Activated CD8-positive, alpha-beta T cell treated with anti-CD3 and anti-CD28 coated beads for 36 hours (primary cell): ENCODE measurements around the gene SURF2. TPM values are rescaled to one million over a fixed set of nuclear protein-coding genes. Genes with fewer than 3 reads are reported as not detected.
A peak's percentile ranks its signal among the peaks of the same experiment; 100 is the strongest.

Source experiments
- ATAC-seq: fragments of 200-7000 bp; cut with Tn5 transposase; one replicate; pipeline ENCODE4 v1.10.0; 2021; ENCODE audit warnings: mild to moderate bottlenecking, moderate library complexity
- CTCF ChIA-PET: fragments of 350-600 bp; sonication (Branson Sonifier 250); formaldehyde crosslinking; loops from one replicate; lab custom pipeline; 2021; ENCODE audit warnings: antibody characterized with exemption; lab: Charles Lee
- POLR2A ChIA-PET: fragments of 350-600 bp; sonication (Branson Sonifier 250); formaldehyde crosslinking; loops from one replicate; lab custom pipeline; 2021; ENCODE audit warnings: antibody characterized with exemption; lab: Charles Lee
- DNase-seq: peaks from one replicate; pipeline ENCODE4 v3.0.0-alpha.2; 2020
- H3K27ac Mint-ChIP-seq: one replicate; pipeline ENCODE4 v1.8.0; 2021; ENCODE audit warnings: mild to moderate bottlenecking, mixed read lengths
- H3K27me3 Mint-ChIP-seq: one replicate; pipeline ENCODE4 v1.8.0; 2021; ENCODE audit warnings: mixed read lengths
- H3K36me3 Mint-ChIP-seq: one replicate; pipeline ENCODE4 v1.8.0; 2021; ENCODE audit warnings: low read depth, mixed read lengths
- H3K4me1 Mint-ChIP-seq: one replicate; pipeline ENCODE4 v1.8.0; 2021; ENCODE audit warnings: low read depth, mixed read lengths
- H3K4me3 Mint-ChIP-seq: one replicate; pipeline ENCODE4 v1.8.0; 2021; ENCODE audit warnings: mild to moderate bottlenecking, moderate library complexity, mixed read lengths
- H3K9me3 Mint-ChIP-seq: one replicate; pipeline ENCODE4 v1.8.0; 2021; ENCODE audit warnings: mixed read lengths
- CTCF ChIP-seq: fragments of 200-600 bp; IDR thresholded peaks from one replicate; pipeline ENCODE4 v1.8.0; 2022; ENCODE audit warnings: antibody characterized with exemption, mild to moderate bottlenecking
- intact Hi-C: fragments of 100-400 bp; cut with micrococcal nuclease; formaldehyde crosslinking; loops from one replicate; pipeline ENCODE4 v1.10.0; 2022
- total RNA-seq, 2 experiments: library from RNA; stranded (reverse); gene quantifications; one replicate each; pipeline ENCODE4 v1.2.3, GENCODE V29; 2021

Gene SURF2
- total RNA-seq, 2 experiments from 2014 or later = 14.6 to 21.5 TPM

- ATAC-seq (no peak), DNase-seq (no peak)
- H3K27me3 Mint-ChIP-seq = no peaks in the 10 kb centered on the region
- no peaks in the 10 kb centered on the region for H3K9me3 Mint-ChIP-seq
- CTCF ChIA-PET = interaction anchor here (0.6 kb wide), 1 partner anchor 156 kb away, joined by 3 read pairs; no protein-coding TSS in a partner anchor
- no peak overlapping the region for H3K4me3 Mint-ChIP-seq
- H3K4me1 Mint-ChIP-seq = peaks cover 42% of the 10 kb centered on the region
- peaks cover 66% of the 10 kb centered on the region for H3K36me3 Mint-ChIP-seq
- intact Hi-C loops = no loop called here
- POLR2A ChIA-PET = interaction anchor here (1.1 to 24.9 kb wide), 4 partner anchors 8 to 71 kb away, joined by 3 to 872 read pairs (median 4); partner anchors contain the start of genes MED22, RPL7A, SURF1 and SURF2
- TF ChIP-seq CTCF = no peak
- H3K27ac Mint-ChIP-seq = no peak overlapping the region
These were observed 10.8 kb upstream of the SURF2 start for GRCh38 chr9:133345596-133345995.

GRCh38 chr9:133346021-133346785 is 10.1 kb upstream of the SURF2 start:
- H3K27ac Mint-ChIP-seq = peak overlapping the region; percentile 90
- peaks cover 38% of the 10 kb centered on the region for H3K4me1 Mint-ChIP-seq
- ChIA-PET CTCF (interaction anchor here (0.6 to 1.0 kb wide), 3 partner anchors 11 to 324 kb away, joined by 3 to 4 read pairs (median 4); no protein-coding TSS in a partner anchor), POLR2A (interaction anchor here (0.6 to 24.9 kb wide), 6 partner anchors 8 to 71 kb away, joined by 3 to 872 read pairs (median 4); partner anchors contain the start of genes MED22, RPL7A, SURF1 and SURF2)
- ATAC-seq (no peak), DNase-seq (no peak)
- H3K36me3 Mint-ChIP-seq = peaks cover 67% of the 10 kb centered on the region
- TF ChIP-seq CTCF = no peak
- intact Hi-C loops = no loop called here
- no peaks in the 10 kb centered on the region for H3K27me3 Mint-ChIP-seq
- H3K9me3 Mint-ChIP-seq = no peaks in the 10 kb centered on the region
- peak overlapping the region; percentile 98 for H3K4me3 Mint-ChIP-seq

- POLR2A ChIA-PET = interaction anchor here (0.9 to 28.8 kb wide), 12 partner anchors 1 to 112 kb away, joined by 3 to 872 read pairs (median 6); partner anchors contain the start of genes MED22, RPL7A, STKLD1 and SURF1
- Mint-ChIP-seq H3K36me3 (peaks cover 71% of the 10 kb centered on the region), H3K4me3 (peak overlapping the region; percentile 98), H3K27ac (peak overlapping the region; percentile 99), H3K9me3 (no peaks in the 10 kb centered on the region), H3K27me3 (no peaks in the 10 kb centered on the region), H3K4me1 (peaks cover 37% of the 10 kb centered on the region)
- ATAC-seq = peak; percentile 40
- DNase-seq = peak; percentile 52
- no peak for TF ChIP-seq CTCF
- intact Hi-C loops = no loop called here
- CTCF ChIA-PET = interaction anchor here (1.0 to 2.5 kb wide), 6 partner anchors 8 to 27 kb away, joined by 3 to 11 read pairs (median 4); partner anchors contain the start of genes SURF1 and SURF2
These were observed 8.8 kb upstream of the SURF2 start for GRCh38 chr9:133347515-133347984.

GRCh38 chr9:133347985-133348717 is 8.2 kb upstream of the SURF2 start, which contains the start of the genes MED22 and RPL7A:
MED22 (minus strand) TSS chr9:133348131; CDS start chr9:133346662, 1,469 bp downstream.
RPL7A (plus strand) TSS chr9:133348218; CDS start chr9:133348244, 26 bp downstream.
- Mint-ChIP-seq H3K4me3 (peak within 1 kb of the TSS; percentile 98), H3K4me1 (peaks cover 41% of the 10 kb centered on the region), H3K27ac (peak within 1 kb of the TSS; percentile 99), H3K36me3 (peaks cover 70% of the 10 kb centered on the region), H3K9me3 (no peaks in the 10 kb centered on the region), H3K27me3 (no peaks in the 10 kb centered on the region)
- DNase-seq = peak; percentile 98
- ChIA-PET POLR2A (interaction anchor here (0.6 to 28.8 kb wide), 13 partner anchors 1 to 135 kb away, joined by 3 to 872 read pairs (median 4); partner anchors contain the start of genes MED22, RPL7A, STKLD1 and SURF1), CTCF (interaction anchor here (1.0 to 2.5 kb wide), 6 partner anchors 8 to 26 kb away, joined by 3 to 11 read pairs (median 4); partner anchors contain the start of genes SURF1 and SURF2)
- no peak for TF ChIP-seq CTCF
- intact Hi-C loops = no loop called here
- ATAC-seq = peak; percentile 78
